Tongue (tissue), 2 donors: ENCODE data around the gene RERE. TPM values are rescaled to one million over a fixed set of nuclear protein-coding genes. Genes with fewer than 3 reads are reported as not detected.
"Not testable (repeated sequence)": the region's sequence is repeated elsewhere in the genome, so short reads cannot be mapped to it uniquely, and the experiment has no call there.

Experiments used
- DNase-seq: peaks from one replicate; pipeline ENCODE4 v3.0.0-alpha.2; 2015
- total RNA-seq: library from RNA; depleted of rRNA; stranded (reverse); fragments of >200 nt; gene quantifications from one replicate; pipeline ENCODE4 v1.2.3, GENCODE V29; 2014

RERE gene
- total RNA-seq, 1 donor from 2014 or later = 76.5 TPM

- DNase-seq = no peak
These were observed 344.8 kb downstream of the RERE start for GRCh38 chr1:8472668-8473067.

DNA sequence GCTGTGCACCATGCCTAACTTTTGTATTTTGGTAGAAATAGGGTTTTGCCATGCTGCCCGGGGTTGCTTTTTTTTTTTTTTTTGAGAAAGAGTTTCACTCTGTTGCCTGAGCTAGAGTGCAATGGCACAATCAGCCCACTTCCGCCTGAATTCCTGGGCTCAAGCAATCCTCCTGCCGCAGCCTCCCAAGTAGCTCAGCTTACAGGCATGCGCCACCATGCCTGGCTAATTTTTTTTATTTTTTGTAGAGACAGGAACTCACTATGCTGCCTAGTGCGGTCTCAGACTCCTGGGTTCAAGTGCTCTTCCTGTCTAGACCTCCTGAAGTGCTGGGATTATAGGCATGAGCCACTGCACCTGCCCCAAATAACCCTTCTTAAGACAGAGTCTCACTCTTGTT lies 346.0 kb downstream of the RERE start:
- DNase-seq = no peak

DNA sequence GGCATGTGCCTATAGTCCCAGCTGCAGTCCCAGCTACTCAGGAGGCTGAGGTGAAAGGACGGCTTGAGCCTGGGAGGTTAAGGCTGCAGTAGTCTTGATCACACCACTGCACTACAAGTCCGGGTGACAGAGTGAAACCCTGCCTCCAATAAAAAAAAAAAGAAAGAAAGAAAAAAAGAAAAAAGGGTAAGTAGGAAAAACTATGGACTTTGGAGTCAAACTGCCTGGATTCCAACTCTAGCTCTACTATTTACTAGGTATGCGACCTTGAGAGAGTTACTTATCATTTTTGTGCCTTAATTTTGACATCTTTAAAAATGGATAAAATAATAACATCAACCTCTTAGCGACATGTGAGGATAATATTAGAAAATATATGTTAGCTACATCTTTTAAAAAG lies 348.7 kb downstream of the RERE start:
- no peak for DNase-seq

- no peak for DNase-seq
These were observed 350.1 kb downstream of the RERE start for GRCh38 chr1:8467308-8467707.

DNA sequence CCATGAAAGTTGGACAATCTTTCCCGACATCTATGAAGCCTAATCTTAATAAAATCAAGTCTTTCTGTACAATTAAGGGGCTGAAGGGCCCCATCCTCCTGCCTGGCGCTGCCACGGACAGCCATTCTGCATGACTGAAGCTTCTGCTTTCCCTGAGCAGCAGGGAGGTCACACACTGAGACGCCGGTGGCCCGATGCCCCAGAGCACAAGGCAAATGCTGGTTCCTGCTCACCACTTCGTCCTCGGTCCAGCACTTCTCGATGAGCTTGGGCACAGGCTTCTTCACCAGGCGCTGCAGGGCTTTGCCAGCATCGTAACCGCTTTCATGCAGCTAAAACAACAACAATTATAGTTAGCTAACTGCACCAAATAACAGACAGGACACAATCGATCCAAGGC lies 351.7 kb downstream of the RERE start:
- no peak for DNase-seq

- peak; percentile 33 for DNase-seq
These were observed 352.4 kb downstream of the RERE start for GRCh38 chr1:8465013-8465412.

GRCh38 chr1:8464377-8464776 lies 353.1 kb downstream of the RERE start:
- DNase-seq = no peak

GRCh38 chr1:8463144-8463927 lies 354.1 kb downstream of the RERE start:
- DNase-seq = peak; percentile 88

DNA sequence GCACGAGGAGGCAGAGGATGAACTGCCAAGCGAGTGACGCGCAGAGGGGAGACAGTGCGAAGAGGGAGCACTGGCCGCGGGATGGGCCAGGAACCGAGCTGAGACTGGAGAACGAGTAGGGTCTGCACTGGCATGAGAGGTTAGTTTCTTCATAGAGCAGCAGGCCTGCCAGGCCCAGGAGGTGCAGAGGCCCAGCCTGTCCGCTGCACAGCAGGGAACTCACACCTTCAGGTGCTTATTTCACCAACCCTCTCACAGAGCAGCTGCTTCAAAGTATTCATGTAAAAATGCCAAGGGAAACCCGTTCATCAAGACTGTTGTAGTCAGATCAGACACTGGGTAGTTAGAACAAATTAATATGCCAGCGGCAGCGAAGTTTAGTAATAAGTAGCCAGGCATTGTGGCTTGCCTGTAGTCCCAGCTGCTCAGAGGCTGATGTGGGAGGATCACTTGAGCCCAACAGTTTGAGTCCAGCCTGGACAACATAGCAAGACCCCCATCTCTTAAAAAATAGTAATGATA lies 355.0 kb downstream of the RERE start:
- DNase-seq = no peak

GRCh38 chr1:8461351-8462110 lies 355.9 kb downstream of the RERE start:
- DNase-seq = no peak

DNA sequence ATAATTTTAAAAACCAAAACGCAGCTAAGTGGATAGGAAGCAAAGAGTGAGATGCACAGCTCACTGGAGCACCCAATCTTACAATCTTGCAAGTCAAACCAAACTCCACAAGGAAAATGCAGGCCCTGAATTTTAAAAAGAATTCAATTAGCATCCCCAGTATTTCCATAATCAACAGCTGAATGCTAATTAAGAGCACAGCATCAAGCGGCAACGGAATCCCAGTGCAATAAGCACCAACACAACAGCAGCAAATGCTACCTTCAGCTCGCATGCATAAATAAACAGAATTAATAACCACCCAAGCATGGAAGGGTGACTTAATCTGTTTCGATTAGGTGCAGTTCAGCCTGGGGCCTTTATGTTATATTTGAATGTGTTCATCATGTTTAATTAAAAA lies 356.7 kb downstream of the RERE start:
- DNase-seq = no peak

GRCh38 chr1:8460132-8460544 lies 357.3 kb downstream of the RERE start:
- DNase-seq = no peak

DNA sequence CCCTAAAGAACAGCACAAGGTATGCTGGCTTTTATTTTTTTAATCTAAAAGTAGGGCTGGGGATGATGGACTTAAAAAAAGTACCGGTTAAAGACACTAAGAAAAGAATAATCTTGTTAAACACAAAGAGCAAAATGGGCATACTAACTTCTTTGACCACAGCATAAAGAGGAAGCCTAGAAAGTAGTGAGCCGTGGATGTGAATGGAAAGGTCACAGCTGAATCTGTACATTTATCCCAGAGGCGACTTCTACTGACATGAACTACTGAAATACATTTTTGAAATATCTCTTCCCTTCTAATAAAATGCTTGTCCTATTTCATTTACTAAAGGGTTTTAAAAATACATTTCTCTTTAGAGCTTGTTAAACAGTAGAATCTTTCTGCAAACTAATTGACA lies 358.8 kb downstream of the RERE start:
- DNase-seq = no peak

DNA sequence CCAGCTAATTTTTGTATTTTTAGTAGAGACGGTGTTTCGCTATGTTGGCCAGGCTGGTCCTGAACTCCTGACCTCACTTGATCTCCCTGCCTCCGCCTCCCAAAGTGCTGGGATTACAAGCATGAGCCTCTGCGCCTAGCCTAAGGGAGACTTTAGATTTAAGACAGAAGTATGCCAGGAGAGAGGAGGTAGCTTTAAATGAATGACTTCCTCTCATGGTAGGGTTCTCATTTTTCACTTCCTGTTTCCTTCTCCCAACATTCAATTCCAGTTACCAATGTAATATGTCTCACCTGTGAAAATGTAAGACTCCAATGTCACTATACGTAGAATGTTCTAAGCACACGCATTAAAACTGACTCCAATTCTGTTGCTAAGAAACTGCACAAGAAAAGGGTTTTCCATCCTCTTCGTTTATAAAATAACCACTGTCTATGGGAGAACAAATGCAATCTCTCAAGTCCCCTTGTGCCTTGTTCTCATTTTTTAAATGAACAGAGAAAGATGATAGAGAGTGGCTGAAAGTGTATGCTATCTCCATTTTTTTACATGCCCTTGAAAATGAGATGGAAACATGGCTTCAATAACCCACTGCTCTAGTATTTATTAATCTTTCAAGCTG lies 359.6 kb downstream of the RERE start:
- DNase-seq = no peak

DNA sequence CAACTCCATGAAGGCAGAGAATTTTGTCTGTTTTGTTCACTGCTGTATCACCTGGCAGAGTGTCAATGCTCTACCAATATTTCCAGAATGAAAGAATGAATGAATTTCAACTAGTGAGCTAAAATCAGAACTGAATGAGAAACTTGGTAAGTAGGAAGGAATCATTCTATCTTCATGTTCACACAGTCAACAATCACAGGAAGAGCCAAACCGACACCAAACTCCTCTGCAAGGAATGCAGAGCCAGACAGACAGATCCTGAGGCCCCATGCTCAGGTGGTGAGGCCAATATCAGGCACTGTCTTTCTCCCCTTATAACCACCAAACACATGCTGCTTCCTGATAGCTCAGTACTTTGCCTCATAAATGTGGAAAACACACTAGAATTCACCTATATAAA lies 360.4 kb downstream of the RERE start:
- no peak for DNase-seq

DNA sequence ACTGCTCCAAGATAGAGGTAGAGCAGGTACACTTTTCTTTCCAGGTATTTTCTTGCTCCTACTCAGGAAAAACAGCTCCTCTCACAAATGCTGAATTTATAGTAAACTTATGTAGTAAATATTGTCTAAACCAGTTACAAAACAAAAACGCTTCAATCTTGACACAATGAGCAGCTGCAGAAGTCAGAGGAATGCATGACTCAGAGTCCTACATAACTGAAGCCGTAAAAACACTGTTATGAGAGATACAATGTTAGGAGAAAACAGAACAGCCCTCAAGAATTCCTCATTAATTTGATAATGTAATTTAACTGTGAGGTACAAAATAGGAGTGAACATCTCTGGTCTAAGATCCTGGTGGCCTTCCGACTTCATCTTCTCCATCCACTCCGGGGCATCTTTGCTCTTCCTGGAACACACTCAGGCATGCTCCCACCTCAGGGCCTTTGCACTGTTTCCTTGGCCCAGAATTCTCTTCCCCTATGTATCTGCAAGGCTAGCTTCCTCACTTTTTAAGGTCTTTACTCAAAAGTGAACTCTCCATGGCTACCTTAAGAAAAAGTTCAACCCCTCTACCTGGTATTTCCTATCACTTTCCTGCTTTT lies 361.0 kb downstream of the RERE start:
- DNase-seq = peak; percentile 70

- no peak for DNase-seq
These were observed 361.6 kb downstream of the RERE start for GRCh38 chr1:8455700-8456307.

DNA sequence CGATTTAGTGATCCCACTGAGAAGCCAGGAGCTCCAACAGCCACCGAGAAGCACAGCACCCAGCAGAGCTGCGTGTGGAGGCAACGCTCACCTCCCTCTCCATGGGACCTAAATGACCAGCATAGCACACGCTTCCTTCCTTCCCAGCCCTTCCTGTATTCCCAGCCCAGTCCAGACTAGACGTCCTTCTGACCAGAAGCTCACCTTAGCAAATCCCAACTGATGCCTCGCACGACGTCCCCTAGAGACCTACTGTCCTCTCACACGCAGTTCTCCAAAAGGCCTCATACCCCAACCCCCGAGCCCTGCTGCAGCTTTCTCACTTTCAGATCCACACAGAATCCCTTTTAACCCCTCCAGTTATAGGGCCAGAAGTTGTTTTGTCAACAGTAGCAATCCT lies 367.1 kb downstream of the RERE start:
- DNase-seq = no peak

DNA sequence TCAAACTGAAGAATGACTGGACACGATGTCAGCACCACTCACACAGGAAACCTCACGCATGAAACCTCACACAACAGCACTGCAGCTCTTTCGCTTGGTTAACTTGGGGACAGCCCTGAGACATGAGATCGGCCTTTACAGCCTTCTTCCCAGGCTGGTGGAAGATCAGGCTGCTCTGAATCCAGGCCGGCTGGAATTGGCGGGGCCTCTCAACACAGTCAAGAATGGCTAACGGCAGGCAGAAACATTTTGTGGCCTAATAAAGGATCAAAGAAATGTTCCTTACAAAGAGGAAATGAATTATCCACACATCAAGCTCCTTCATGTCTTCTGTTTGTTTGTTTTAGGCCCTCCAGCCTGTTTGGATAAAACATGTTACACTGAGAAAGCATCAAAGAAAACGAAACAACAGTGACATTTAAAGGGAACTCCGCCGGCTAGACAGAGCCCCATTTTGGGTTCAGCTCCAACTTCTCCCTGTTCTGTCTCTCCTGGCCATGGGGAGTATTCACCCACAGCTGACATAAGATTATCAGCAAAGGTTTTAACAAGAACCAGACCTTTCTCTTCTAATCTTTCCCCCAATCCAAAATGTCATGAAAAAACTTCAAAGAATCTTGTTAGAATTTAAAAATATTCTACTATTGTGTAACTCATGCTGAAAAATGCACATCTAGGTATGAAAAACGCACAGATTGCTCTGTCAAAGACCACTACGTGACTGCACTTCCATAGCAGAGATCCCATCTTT lies 368.4 kb downstream of the RERE start:
- DNase-seq = no peak

DNA sequence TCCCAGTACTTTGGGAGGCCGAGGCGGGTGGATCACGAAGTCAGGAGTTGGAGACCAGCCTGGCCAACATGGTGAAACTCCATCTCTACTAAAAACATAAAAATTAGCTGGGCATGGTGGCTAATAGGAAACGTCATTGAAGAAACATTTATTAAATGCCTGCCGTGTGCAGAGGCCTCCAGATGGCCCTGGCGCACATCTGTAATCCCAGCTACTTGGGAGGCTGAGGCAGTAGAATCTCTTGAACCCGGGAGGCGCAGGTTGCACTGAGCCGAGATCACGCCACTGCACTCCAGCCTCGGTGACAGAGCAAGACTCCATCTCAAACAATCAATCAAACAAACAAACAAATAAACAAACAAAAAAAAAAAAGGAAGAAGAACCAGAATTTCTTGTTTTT lies 368.9 kb downstream of the RERE start:
- DNase-seq = not testable (repeated sequence)

- no peak for DNase-seq
These were observed 369.8 kb downstream of the RERE start for GRCh38 chr1:8447616-8448150.
